IPS-NIHi7 (cell line): ENCODE measurements around the gene OR5D18.
"Not testable (repeated sequence)": the region's sequence is repeated elsewhere in the genome, so short reads cannot be mapped to it uniquely, and the experiment has no call there.

Source experiments
- DNase-seq: peaks from one replicate; pipeline ENCODE4 v3.0.0; 2012; ENCODE audit warnings: mixed read lengths; ENCODE audit errors: extremely low spot score

The OR5D18 gene

GRCh38 chr11:55819330-55819729, at the start of gene OR5D18:
Gene OR5D18 (plus strand): TSS chr11:55819630. CDS start chr11:55819630, 0 bp downstream.
- no peak for DNase-seq

DNA sequence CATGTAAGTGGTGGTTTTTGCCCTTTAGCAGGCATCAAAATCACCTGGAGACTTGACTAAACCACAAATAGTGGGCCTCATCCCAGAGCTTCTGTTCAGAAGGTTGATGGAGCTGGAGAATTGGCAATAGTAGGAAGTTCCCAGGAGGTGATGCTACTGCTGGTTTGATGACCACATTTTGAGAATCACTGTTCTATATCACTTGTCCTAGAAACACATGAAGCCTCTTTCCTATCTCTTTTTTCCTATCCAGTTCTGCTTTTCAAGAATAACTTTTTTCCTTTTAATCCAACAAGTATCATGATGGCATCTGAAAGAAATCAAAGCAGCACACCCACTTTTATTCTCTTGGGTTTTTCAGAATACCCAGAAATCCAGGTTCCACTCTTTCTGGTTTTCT, 46.3 kb upstream of the OR5D18 start, which contains the start of gene OR5D13:
Gene OR5D13 (plus strand): TSS at position 301 of the 400 bp plus-strand sequence. CDS start 0 bp downstream, at position 301.
- DNase-seq = no peak

- no peak for DNase-seq
These were observed 27.8 kb upstream of the OR5D18 start for GRCh38 chr11:55791606-55792005.

DNA sequence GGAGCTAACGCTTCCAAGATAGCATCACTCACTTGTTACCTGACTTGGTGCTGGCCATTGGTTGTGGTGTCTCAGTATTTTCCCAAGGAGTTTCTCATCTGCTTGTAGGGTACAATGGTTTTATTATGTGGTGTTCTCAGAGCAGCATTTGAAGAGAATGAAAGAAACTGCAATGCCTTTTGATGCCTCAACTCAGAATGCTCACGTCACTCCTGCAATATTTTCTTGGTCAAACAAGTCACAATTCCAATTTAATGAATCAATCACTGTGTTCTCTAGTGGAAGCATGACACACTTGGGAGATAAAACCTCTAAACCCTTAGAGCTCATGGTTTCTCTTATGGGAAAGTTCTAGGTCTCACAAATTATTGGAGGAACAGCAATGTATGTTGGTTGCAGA, 26.1 kb upstream of the OR5D18 start:
- DNase-seq = no peak

- no peak for DNase-seq
These were observed 24.2 kb upstream of the OR5D18 start, which contains the start of gene OR5D14 for GRCh38 chr11:55795256-55795655. Gene OR5D14 (plus strand): TSS chr11:55795556. CDS start chr11:55795556, 0 bp downstream.

GRCh38 chr11:55806248-55806647, 13.2 kb upstream of the OR5D18 start:
- DNase-seq = no peak

GRCh38 chr11:55811067-55811466, 8.4 kb upstream of the OR5D18 start, which contains the start of gene OR5L1:
Gene OR5L1 (plus strand): TSS chr11:55811367. CDS start chr11:55811467, 100 bp downstream.
- no peak for DNase-seq

DNA sequence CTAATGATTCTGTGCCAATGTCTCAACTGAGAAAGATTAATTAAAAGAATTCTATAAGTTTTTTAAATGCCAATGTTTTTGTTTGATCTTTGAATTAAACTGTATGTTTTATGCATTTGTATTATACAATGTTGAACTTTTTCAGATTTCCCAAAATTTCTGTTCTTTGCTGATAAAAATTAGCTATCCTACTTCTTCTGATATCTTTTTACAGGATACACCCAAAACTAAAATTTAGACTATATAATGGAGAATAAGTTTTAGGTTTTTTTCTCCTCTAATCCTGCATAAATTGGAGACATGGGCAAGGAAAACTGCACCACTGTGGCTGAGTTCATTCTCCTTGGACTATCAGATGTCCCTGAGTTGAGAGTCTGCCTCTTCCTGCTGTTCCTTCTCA, 7.5 kb downstream of the OR5D18 start, which contains the start of gene OR5L2:
Gene OR5L2 (plus strand): TSS at position 301 of the 400 bp plus-strand sequence. CDS start 0 bp downstream, at position 301.
- DNase-seq = no peak

DNA sequence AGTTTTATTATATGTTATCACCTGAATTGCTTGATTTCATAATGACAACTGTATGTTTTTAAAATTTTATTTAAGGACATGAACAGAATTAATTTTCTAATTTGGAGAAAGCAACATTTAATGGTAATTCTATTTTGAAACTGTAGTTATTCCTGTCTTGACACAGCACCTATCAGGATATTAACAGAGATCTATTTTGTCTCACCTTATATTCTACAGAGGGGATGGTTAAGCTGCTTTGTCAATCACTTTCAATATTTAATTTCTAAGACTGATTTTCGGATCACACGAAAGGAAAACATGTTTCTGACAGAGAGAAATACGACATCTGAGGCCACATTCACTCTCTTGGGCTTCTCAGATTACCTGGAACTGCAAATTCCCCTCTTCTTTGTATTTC, 19.0 kb downstream of the OR5D18 start, which contains the start of gene OR5D16:
Gene OR5D16 (plus strand): TSS at position 301 of the 400 bp plus-strand sequence. CDS start 0 bp downstream, at position 301.
- no peak for DNase-seq

DNA sequence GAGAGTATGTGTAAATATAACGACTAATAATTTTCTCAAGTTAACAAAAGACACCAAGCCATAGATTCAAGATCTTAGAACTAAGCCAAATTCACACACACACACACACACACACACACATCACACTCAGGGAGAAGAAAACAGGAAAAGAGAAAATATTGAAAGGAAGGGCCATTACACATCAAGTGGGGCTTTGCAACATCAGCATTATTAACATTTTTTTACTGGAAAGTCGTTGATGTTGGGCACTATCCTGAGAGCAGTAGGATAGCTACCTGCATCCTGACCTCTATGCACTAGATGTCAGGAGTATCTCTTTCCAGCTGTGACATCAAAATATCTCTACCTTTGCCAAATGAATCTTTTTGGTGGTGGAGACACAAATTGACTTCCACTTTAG, 28.0 kb downstream of the OR5D18 start:
- DNase-seq = no peak

DNA sequence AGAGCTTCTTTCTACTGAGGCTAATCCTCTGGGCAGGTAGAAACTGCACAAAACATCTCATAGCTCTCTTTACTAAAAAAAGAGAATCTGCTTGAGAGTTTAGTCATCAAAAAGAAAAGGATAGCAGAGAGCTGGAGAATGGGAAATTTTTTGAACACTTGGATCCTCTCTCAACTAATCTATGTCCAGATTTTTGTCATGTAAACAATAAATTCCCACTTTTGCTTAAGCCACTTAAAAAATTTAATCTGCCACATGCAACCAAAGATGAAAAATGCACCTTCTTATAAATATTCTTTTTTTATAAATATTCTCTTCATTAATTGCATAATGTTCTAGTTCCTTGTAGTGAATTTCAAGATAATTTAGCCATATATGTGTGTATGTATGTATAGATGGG, 29.6 kb downstream of the OR5D18 start:
- no peak for DNase-seq

- DNase-seq = no peak
These were observed 32.7 kb downstream of the OR5D18 start for GRCh38 chr11:55852141-55852540.

DNA sequence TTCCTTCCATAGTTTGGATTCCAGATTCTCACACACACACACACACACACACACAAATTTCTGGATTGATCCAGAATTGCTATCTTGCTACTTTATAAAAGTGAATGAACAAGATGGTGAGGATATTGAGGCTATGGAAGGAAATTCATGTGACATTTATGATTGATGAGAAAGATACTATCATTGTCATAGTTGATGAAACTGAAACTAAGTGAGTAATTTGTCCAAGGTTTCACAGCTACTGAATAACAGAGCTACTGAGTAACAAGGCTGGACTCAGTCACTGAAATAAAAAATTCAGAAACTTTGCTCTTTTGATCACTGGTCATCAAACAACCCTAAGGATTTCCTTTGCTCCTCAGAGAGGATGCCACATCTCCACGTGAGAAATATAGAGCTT, 35.3 kb downstream of the OR5D18 start:
- DNase-seq = no peak

DNA sequence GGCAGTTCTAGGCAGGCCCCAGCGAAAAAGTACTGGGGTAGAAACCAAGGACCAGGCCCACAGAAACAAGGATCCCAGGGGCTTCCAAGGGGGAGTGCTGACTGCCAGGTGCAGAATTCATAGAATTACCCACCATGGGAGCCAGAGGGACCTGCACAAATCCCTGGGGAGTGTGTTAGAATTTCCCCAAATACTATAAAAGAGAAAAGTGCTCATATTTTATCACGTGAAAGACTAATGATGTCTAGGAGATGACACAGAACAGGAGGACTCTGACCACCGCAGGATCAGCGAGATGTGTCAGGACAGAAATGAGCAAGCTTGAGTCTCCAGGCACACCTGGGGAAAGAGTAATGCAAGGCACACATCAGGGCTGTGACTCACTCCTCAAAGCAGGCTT, 47.9 kb downstream of the OR5D18 start:
- DNase-seq = not testable (repeated sequence)
